Breast epithelium (tissue), 3 donors: ENCODE measurements around the gene HELZ.

Experiments
- POLR2A ChIP-seq: fragments of 450-650 bp; IDR thresholded peaks from one replicate; pipeline ENCODE4 v1.6.1; 2016; ENCODE audit warnings: antibody characterized with exemption, mild to moderate bottlenecking, moderate library complexity
- POLR2AphosphoS5 ChIP-seq, 3 donors: sonication (generic); formaldehyde crosslinking; IDR thresholded peaks; one replicate each; pipeline ENCODE4 v1.6.1; 2017; ENCODE audit warnings: antibody characterized with exemption in 3 of 3

DNA sequence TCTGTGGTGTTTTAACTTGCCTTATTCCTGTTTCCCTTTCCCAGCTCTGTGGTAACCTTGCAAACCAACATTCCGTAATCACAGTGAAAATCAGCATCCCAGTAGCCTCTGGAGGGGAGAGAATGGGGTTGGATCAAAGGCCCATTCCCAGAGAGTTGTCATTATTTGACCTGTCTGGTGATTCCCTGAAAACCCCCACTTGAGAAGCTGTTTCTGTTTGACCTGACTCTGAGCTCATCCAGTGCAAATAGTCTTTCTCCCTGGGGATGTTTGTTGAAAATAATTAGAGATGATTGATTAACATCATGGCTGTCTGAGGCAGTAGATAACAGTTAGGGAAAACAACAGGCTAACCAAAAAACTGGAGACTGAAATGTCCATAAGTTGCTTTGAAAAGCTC, 197.6 kb downstream of the HELZ start:
- no peak for TF ChIP-seq POLR2AphosphoS5 (IDR thresholded peaks at IDR 0.05)
- TF ChIP-seq POLR2A: no peak
